Caki2 (cell line): ENCODE measurements around the gene MFNG. TPM values are rescaled to one million over a fixed set of nuclear protein-coding genes. Genes with fewer than 3 reads are reported as not detected.

Experiments used
- DNase-seq: peaks from one replicate; pipeline ENCODE4 v3.0.0-alpha.2; 2015; ENCODE audit warnings: low read depth
- in situ Hi-C: cut with HindIII; loops from 2 replicates; pipeline ENCODE4 v1.10.0; 2016; ENCODE audit warnings: low sequenced_read_pairs, low pct_unique_long_range_greater_than_20kb, mixed read lengths
- total RNA-seq: library from RNA; depleted of rRNA; stranded (reverse); fragments of >200 nt; shearing (Covaris generic); gene quantifications from 2 replicates; pipeline ENCODE4 v1.2.3, GENCODE V29; 2014; ENCODE audit warnings: low replicate concordance

Gene MFNG
- total RNA-seq, 1 experiment from 2014 or later: 0.54 TPM

DNA sequence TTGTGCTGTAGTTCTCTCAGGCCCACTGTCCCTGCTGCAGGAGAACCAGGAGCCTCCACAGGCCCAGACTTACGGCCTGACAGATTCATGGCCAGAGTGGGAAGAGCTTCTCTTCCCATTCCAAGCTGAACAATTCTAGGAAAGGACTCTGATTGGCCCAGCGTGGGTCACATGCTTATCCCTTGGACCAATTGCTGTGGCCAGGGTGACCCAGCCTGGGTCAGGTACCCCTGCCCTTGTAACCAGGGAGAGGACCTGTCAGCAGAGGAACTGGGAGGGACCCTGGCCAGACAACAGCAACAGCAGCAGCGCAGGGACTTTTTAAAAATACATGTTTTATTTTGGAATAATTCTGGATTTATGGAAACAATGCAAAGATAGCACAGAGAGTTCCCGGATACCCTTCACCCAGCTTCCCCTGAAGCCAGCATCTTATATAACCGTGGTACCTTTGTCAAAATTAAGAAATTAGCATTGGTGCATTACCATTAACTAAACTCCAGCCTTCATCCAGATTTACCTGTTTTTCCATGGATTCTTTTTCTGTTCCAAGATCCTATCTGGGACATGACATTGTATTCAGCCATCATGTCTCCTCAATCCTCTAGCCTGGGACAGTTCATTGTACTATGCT is 50.1 kb downstream of the MFNG start:
- DNase-seq: no peak
- in situ Hi-C loops: no loop called here

DNA sequence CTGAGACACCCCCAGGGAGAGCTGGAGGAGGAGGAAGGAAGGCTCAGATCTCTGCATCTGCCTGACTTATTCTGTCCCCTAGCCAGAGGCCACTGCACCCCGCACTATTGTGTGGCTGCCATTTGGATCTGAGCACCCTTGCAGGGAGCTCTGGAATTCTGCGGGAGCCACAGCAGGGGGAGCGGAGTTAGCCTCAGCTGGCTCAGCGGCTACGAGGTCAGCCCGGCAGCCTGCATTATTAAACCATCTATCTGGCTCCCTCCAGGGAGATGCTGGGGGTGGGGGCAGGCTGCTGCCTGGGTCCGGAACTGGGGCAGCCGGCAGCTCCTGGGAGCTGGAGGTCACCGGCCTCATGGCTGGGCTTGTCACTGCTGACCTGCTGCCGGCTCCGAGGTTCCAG is 52.4 kb downstream of the MFNG start:
- DNase-seq: no peak
- in situ Hi-C loops: no loop called here

DNA sequence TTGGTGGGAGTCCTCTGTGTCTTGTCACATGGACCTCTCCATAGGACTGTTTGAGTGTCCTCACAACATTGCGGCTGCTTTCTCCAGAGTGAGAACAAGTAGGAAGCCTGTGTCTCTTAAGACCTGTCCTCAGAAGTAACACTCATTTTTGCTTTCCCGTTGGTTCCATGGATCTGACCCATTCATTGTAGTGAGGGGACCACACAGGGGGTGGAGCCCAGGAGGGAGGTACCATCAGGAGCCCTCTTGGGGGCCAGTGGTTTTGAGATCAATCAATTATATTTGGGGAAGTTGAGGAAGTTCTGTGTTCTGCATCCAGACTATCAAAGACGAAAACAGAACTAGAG is 53.5 kb downstream of the MFNG start:
- DNase-seq: no peak
- in situ Hi-C loops: no loop called here

DNA sequence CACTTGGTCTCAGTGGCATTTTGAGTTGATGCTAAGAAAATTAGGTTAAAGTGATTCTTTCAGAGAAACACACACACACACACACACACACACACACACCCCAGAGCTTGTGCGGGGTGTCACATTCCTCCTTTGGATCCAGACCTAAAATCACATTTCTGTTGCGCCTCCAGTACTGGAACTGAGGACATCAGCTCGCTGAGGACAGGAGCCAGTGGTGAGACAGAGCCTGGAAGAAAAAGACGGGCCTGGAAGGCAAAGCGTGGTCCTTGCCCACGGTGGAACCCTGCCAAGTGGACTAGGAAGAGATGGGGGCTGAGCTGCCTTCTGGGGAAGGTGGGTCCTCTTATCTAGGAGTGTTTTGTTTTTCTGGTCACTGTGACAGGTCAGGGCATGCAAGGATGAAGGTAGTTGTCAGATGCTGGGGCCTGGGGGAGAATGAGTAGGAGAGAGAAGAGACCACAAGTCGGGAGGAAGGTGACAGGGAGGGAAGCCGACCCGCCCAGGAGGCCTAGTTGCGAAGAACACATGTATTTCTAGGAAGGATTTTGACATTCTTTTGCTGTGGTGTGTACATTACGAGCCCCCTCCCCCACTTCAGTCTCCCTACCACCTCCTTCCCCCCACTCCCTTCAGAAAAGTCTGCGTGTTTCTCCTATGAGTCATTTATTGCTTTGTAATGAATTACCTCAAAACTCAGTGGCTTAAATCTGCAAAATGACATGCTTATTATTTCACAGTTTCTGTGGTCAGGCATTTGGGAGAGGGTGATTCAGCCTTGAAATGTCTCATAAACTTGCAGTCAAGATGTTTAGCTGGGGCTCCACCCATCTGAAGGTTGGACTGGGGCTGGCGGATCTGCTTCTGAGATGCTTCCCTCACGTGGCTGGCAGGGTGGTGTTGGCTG is 54.1 kb downstream of the MFNG start:
- peak; percentile 99 for DNase-seq
- in situ Hi-C loops: no loop called here

DNA sequence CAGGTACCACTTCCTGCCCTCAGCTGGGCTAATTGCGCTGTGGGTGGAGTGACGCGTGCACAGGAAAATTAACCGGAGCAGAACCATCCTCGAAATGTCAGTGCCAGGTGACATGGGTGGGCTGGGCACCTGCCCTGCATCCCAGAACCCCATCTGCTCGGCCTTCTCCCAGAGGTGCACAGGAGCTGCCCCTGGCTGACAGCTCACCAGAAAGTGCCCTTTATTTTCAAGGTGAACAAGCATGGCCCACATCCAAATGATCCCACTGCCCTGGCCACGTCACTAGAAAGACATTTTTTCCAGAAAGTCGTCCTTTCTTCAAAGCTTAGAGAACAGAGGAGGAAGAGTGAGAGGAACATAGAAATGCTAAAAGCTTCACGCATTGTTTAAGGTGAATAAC is 54.8 kb downstream of the MFNG start:
- in situ Hi-C loops: no loop called here
- no peak for DNase-seq

DNA sequence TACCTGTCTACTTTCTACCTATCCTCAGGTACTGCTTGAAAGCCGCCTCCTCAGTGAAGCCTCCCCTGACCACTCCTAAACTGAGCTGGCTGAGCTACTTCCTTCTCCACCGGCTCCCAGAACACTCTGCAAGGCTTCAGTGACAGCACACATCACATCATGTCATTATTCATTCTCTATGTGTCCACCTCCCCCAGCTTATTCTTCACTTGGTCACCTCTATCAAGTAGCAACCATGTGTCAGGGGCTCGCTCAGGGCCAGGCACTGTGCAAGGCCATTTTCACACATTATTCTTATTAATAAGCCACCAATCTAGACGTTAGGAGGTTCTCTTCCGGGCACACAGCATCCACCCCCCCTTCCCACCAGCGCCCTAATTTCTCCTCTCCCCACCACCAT is 55.2 kb downstream of the MFNG start:
- no peak for DNase-seq
- in situ Hi-C loops: no loop called here

DNA sequence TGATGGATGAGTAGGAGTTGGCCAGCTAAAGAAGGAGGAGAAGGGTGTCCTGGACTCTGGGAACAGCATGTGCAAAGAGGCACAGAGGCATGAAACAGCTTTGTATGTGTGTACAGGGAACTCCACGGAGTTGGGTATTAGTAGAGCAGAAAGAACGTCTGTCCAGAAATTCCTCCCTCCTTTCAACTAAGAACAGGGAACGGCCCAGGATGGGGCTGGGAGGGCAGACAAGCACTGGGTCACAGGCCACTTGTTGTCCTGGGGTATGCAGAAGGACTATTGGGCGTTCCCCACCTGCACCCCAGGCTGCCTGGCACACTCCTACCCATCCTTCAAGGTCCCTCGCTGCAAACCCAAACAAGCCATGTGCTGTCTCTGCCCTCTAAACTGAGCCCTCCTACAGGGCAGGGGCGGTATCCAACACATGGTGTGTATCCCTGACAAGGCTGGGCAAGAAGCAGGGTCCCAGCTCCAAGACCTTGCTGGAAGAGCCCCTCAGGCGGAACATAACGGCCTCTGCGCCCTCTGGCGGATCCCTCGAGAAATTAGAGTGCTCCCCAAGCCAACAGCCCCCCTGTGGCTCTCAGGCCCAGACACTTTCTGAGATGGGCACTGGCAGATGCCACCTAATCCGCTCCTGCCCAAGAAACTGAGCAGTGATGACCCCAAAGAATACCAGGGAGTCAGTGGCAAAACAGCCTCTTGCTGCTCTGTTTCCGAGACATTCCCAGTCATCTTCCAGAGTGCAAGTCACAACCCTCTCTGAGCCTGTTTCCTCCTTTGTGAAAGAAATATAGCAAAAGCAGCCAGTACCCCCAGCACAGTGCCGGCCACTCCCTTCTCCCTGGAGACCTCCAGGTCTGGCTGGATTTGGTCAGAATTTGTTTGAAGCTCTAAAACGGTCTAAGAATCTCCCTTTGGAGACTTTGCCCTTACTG is 57.3 kb downstream of the MFNG start:
- in situ Hi-C loops: no loop called here
- peak; percentile 55 for DNase-seq

DNA sequence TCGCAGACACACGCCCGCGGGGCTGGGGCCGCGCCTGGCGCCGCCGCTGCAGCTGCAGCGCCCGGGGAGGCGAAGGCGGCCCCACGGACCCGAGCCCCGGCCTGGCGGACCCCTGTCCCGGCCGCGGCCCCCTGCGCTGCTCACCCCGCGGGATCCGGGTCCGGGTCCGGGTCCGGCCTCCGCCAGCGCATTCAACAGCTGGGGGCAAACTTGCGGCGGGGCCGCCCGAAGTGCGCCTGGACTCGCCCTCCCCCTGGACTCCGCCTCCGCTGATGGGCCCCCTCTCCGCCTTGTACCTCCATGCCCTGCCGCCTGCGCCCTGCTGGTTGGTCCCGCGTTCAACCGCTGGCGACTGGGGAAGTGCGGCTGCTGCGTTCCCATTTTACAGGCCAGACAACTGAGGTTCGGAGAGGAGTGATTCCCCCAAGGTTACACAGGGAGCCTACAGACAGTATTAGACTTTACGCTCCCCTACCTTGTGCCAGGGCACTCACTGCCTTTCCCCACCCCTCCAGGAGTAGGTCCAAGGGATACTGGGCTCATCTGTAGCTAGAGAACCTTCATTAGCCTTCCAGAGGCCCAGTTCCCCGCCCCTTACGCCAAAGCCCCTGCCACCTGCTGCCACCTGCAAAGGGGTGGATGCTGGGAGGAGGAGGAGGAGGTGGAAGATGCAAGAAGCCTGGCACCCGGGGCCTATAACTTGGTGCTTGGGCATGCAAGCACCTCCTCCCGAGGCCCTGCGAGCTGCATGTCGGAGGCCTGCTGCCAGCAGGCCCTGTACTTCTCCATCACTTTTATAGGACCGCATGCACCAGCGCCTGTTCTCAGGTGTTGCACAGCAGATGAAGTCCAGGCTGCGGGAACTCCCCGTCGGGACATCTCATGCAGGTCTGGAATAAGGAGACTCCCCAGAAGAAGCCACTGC is 58.2 kb downstream of the MFNG start:
- peak; percentile 22 for DNase-seq
- in situ Hi-C loops: no loop called here

DNA sequence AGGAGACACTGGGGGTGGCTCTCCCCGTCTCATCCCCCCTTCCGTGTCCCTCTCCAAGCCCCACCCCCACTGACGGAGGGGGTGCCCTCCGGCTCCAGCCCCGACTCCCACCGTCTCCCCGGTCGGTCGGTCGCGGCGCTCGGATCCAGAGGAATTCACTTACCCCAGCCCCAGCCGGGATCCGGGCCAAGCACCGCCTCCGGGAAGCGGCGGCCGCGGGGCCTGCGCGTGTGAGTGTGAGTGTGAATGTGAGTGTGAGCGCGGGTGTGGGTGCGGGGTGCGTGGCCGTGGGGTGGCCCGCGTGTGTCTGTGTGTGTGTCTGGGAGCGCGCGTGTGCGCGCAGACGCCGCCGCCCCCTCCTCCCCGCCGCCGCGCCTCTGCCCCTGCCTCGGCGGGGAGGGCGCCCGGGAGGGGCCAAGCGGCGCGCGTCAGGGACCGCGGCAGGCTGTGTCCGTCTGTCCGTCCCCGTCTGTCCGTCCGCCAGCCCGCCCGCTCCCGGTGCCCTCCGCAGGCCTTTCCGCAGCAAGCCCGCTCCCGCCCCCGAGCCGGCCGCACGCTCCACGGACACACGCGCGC is 59.0 kb downstream of the MFNG start, which contains the start of gene ELFN2:
ELFN2 (minus strand) TSS at position 345 of the 576 bp plus-strand sequence. CDS start 51,945 bp downstream, outside the sequence.
- peak; percentile 46 for DNase-seq
- in situ Hi-C loops: no loop called here

DNA sequence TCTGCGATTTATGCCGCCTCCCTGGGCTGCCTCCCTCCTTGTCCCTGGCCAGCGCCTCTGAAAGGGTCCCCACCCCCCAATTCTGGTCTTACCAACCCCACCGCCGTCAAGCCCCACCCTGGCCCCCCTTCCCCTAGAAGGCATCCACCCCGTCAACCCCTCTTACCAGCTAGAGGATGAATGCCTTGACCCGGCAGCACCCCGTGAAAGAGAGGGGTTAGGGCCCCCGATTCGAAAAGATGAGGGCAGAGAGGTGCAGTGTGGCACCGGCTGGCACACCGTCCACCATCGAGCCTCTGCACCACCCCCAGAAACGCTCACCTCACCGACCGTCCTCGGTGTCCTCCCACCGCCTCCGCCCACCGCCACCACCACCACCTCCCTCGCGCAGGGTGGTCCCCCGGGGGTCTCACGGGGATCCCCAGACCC is 59.5 kb downstream of the MFNG start:
- no peak for DNase-seq
- in situ Hi-C loops: no loop called here

DNA sequence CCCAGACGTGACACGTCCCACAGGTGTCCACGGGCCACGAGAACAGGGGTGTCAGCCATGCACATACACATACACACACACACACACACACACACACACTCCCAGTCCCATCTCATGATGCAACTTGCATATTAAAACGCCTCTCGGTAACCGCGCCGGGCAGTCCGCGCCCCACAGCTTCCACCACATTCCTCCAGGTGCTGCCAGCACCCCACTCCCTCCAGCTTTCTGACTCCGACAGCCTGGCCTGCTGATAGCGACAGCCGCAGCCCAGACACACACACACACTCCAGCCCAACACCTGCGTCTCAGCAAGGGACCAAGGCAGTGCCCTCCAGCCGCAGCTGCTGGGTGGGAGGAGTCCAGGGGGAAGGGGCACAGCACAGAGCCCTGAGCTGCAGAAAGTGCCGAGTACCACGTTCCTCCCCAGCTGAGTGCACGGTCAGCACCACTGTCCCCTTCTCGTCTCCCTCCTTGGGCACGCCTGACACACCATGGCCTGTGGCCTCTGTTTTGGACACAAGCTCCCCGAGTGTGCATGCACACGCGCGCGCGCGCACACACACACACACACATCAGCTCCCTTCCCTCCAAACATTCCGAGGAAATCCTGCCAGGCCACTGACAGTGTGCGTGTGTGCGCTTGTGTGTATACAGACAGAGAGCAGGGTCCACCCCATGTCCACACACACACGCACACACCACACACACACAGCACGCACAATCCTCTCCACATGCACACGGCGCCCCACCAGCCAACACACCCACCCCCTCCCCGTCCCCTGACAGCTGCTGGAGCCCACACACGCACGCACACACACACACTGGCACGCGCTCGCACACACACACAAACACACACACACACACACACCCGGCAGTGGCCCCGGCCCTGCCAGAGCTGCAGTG is 60.1 kb downstream of the MFNG start:
- peak; percentile 25 for DNase-seq

DNA sequence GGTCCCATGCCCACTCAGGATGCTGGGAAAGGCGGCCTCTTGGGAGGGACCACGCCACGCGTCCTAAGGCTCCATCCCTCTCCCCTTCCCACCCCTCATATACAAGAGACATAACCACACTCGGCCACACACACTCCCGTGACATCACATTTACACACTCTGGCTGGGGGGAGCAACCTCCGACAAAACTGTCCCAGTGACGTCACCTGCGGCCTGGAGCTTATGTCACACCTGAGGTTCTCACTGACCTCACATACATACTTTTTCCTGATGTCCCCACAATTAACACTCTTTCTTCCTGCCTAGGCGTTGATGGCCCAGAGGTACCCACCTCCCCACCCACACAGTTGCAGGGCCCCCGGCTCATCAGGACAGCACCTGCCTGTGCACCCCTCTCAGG is 60.8 kb downstream of the MFNG start:
- DNase-seq: no peak
- in situ Hi-C loops: no loop called here

More for the DNA sequence above, 60.1 kb downstream of the MFNG start:
- in situ Hi-C loops: no loop called here

DNA sequence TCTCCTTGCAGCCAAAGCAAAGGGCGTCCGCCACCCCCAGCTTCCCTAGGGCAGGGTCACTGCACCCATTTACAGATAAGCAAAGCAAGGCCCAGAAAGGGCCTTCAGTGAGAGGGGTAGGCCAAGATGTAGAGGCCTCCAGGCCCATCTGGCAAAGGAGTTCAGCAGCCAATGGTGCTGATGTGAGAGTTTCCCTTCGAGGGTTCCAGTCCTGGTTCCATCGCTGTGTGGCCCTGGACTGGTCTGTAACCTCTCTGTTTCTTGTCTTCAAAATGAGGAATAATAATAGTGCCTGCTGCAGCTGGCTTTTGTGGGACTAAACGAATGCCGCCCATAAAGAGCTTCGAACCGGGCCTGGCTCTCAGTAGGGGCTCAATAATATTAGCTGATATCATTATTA is 62.9 kb downstream of the MFNG start:
- in situ Hi-C loops: no loop called here
- DNase-seq: no peak

DNA sequence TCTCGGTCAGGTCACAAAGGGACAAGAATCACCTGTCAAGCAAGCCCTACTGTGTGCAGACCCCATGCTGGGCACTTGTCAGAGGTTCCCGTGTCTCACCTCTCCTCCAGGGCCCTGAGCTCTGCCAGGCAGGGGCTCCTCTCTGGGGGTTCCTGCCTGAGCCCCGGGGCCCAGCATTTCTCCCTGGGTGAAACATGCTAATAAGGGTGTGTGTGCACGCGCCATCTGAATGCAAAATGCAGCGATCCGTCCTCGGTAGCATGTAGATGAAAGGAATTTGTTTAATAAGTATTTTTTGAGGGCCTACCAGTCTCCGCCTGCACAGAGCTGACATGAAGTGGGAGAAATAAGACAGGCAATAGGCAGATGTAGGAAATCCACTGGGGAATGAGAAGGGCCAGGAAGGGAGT is 64.7 kb downstream of the MFNG start:
- in situ Hi-C loops: no loop called here
- no peak for DNase-seq

DNA sequence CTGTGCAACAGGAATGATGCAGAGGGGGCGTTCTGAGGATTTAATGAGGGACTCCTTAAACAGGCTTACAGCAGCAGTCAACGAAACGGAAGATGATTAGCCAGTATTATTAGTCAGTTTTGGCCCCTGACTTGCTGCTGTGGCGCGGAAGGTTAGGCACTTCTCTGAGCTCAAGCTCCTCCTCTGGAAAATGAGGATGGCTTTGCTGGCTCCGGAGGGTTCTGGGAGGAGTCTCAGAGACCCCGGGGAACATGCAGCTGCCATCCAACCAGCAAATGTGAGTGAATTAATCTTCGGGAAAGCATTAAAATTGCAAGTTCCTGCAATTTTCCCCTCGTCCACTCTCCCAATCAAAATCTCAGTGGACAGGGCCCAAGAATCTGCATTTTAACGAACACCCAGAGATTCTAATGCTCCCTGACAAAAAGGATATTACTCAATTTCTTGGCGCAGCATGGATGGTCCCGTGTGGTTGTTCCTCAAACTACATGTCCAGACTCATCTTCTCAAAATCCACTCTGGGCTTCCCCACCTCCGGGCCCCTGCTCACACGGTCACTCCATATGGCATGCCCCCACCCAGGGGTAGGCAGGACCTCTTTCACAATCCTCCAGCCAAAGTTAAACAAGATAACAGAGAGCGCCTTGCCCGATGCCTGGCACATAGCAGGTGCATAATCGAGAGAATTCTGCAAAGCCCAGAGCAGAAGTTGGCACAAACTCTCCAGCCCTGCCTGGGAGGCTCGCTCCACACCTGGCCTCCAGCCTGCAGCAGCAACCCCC is 65.3 kb downstream of the MFNG start:
- in situ Hi-C loops: no loop called here
- no peak for DNase-seq
